Activated CD4-positive, alpha-beta T cell treated with anti-CD3 and anti-CD28 coated beads, Interleukin-2, amount 10 ng/mL, durations not matched to agents 24 days and 14 days (primary cell): Measurements from ENCODE around the gene DUS2. TPM values are rescaled to one million over a fixed set of nuclear protein-coding genes. Genes with fewer than 3 reads are reported as not detected.
"Not testable (repeated sequence)": the region's sequence is repeated elsewhere in the genome, so short reads cannot be mapped to it uniquely, and the experiment has no call there.

Experiments
- DNase-seq: peaks from one replicate; pipeline ENCODE4 v3.0.0; 2022
- H3K27ac Mint-ChIP-seq: one replicate; pipeline ENCODE4 v1.8.0; 2022; ENCODE audit warnings: mild to moderate bottlenecking, mixed read lengths
- H3K27me3 Mint-ChIP-seq: one replicate; pipeline ENCODE4 v1.8.0; 2022; ENCODE audit warnings: mixed read lengths
- H3K36me3 Mint-ChIP-seq: one replicate; pipeline ENCODE4 v1.8.0; 2022; ENCODE audit warnings: low read depth, mild to moderate bottlenecking, mixed read lengths
- H3K4me1 Mint-ChIP-seq: one replicate; pipeline ENCODE4 v1.8.0; 2021; ENCODE audit warnings: mixed read lengths
- H3K4me3 Mint-ChIP-seq: one replicate; pipeline ENCODE4 v1.8.0; 2022; ENCODE audit warnings: mild to moderate bottlenecking, moderate library complexity, mixed read lengths
- H3K9me3 Mint-ChIP-seq: one replicate; pipeline ENCODE4 v1.8.0; 2021; ENCODE audit warnings: mixed read lengths
- intact Hi-C: fragments of 100-400 bp; cut with micrococcal nuclease; formaldehyde crosslinking; loops from one replicate; pipeline ENCODE4 v1.15.1; 2023
- total RNA-seq: library from RNA; stranded (reverse); gene quantifications from 2 replicates; pipeline ENCODE4 v1.2.3, GENCODE V29; 2022

Gene DUS2
- total RNA-seq, 1 donor from 2014 or later: 42.6 TPM

DNA sequence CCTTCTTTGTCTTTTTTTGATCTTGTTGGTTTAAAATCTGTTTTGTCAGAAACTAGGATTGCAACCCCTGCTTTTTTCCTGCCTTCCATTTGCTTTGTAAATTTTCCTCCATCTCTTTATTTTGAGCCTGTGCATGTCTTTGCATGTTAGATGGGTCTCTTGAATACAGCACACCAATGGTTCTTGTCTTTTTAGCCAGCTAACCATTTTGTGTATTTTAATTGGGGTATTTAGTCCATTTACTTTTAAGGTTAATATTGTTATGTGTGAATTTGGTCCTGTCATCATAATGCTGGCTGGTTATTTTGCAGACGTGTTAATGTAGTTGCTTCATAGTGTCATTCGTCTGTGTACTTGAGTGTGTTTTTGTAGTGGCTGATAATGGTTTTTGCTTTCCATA is 88.3 kb downstream of the DUS2 start:
- intact Hi-C loops: no loop called here
- no peak overlapping the region for H3K4me3 Mint-ChIP-seq

GRCh38 chr16:68113059-68113761 is 90.1 kb downstream of the DUS2 start:
- H3K36me3 Mint-ChIP-seq: peaks cover 41% of the 10 kb centered on the region
- intact Hi-C loops: no loop called here
- peaks cover 32% of the 10 kb centered on the region for H3K9me3 Mint-ChIP-seq
- no peaks in the 10 kb centered on the region for H3K27me3 Mint-ChIP-seq
- H3K27ac Mint-ChIP-seq: no peak overlapping the region
- H3K4me1 Mint-ChIP-seq: peaks cover 53% of the 10 kb centered on the region
- H3K4me3 Mint-ChIP-seq: no peak overlapping the region
- no peak for DNase-seq

More for the DNA sequence above, 88.3 kb downstream of the DUS2 start:
- Mint-ChIP-seq H3K36me3 (peaks cover 46% of the 10 kb centered on the region), H3K9me3 (peaks cover 35% of the 10 kb centered on the region), H3K4me1 (peaks cover 51% of the 10 kb centered on the region), H3K27ac (peak overlapping the region; percentile 61), H3K27me3 (no peaks in the 10 kb centered on the region)
- DNase-seq: no peak

- peaks cover 26% of the 10 kb centered on the region for H3K9me3 Mint-ChIP-seq
- peaks cover 51% of the 10 kb centered on the region for H3K4me1 Mint-ChIP-seq
- no peaks in the 10 kb centered on the region for H3K27me3 Mint-ChIP-seq
- intact Hi-C loops: no loop called here
- peaks cover 36% of the 10 kb centered on the region for H3K36me3 Mint-ChIP-seq
- no peak for DNase-seq
- no peak overlapping the region for H3K4me3 Mint-ChIP-seq
- H3K27ac Mint-ChIP-seq: no peak overlapping the region
These were observed 90.7 kb downstream of the DUS2 start for GRCh38 chr16:68113765-68114240.

- H3K9me3 Mint-ChIP-seq: peaks cover 15% of the 10 kb centered on the region
- H3K4me3 Mint-ChIP-seq, DNase-seq, H3K27me3 Mint-ChIP-seq, H3K27ac Mint-ChIP-seq, intact Hi-C loops: not testable (repeated sequence)
- H3K36me3 Mint-ChIP-seq: peaks cover 31% of the 10 kb centered on the region
- H3K4me1 Mint-ChIP-seq: peaks cover 56% of the 10 kb centered on the region
These were observed 91.9 kb downstream of the DUS2 start for GRCh38 chr16:68114939-68115338.

GRCh38 chr16:68115851-68116250 is 92.8 kb downstream of the DUS2 start:
- intact Hi-C loops: loop anchor here (1.0 kb wide), 1 partner anchor 22 kb away; no protein-coding TSS in a partner anchor
- no peak overlapping the region for H3K27ac Mint-ChIP-seq
- H3K4me3 Mint-ChIP-seq: no peak overlapping the region
- peaks cover 52% of the 10 kb centered on the region for H3K4me1 Mint-ChIP-seq
- no peaks in the 10 kb centered on the region for H3K27me3 Mint-ChIP-seq
- no peak for DNase-seq
- H3K36me3 Mint-ChIP-seq: peaks cover 26% of the 10 kb centered on the region
- H3K9me3 Mint-ChIP-seq: peaks cover 10% of the 10 kb centered on the region

DNA sequence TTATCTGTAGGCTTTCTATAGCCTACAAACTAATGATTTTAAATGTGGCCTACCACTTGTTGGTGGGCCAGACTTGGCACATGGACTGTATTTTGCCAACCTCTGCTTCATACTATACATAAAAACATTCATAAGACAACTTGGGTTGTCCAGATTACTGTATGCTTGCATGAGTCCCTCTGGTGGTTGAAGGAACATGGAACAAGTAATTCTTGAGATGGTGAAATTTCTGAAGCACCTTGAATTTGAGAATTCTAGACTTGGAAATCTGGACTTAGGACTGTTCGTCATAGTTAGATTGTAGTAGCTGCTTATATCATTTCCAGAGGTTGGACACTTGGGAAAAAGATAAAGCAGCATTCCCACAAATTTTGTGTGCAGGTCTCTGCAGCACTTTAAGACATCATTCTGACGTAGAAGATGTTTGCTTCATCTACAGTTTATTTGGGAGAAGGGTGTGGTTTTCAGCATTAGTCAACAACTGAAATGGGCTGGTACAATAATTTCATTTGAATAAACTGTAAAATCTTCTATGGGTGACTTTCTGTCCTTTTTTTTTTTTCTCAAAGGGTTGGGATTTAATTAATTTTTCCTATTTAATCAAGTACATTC is 93.3 kb downstream of the DUS2 start:
- peaks cover 7% of the 10 kb centered on the region for H3K9me3 Mint-ChIP-seq
- H3K36me3 Mint-ChIP-seq: peaks cover 21% of the 10 kb centered on the region
- intact Hi-C loops: loop anchor here (1.0 kb wide), 1 partner anchor 22 kb away; no protein-coding TSS in a partner anchor
- H3K27me3 Mint-ChIP-seq: no peaks in the 10 kb centered on the region
- H3K4me1 Mint-ChIP-seq: peaks cover 49% of the 10 kb centered on the region
- H3K27ac Mint-ChIP-seq: no peak overlapping the region
- H3K4me3 Mint-ChIP-seq: no peak overlapping the region
- DNase-seq: peak; percentile 64

- H3K27me3 Mint-ChIP-seq: no peaks in the 10 kb centered on the region
- intact Hi-C loops: no loop called here
- H3K27ac Mint-ChIP-seq: peak overlapping the region; percentile 68
- peaks cover 23% of the 10 kb centered on the region for H3K36me3 Mint-ChIP-seq
- no peak for DNase-seq
- H3K9me3 Mint-ChIP-seq: peaks cover under 1% of the 10 kb centered on the region
- H3K4me1 Mint-ChIP-seq: peaks cover 52% of the 10 kb centered on the region
- no peak overlapping the region for H3K4me3 Mint-ChIP-seq
These were observed 94.8 kb downstream of the DUS2 start for GRCh38 chr16:68117884-68118283.

DNA sequence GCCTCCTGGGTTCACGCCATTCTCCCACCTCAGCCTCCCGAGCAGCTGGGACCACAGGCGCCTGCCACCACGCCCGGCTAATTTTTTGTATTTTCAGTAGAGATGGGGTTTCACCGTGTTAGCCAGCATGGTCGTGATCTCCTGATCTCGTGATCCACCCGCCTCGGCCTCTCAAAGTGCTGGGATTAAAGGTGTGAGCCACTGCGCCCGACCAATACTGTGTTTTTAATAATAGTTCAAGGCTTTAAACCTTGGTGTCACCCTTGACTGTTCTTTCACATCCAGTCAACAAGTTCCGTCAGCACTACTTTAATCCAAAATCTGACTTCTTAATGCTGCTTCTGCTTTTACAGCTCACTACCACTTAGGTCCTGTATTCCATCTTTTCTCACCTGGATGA is 95.9 kb downstream of the DUS2 start:
- peaks cover 22% of the 10 kb centered on the region for H3K36me3 Mint-ChIP-seq
- H3K27ac Mint-ChIP-seq, intact Hi-C loops, DNase-seq, H3K27me3 Mint-ChIP-seq, H3K9me3 Mint-ChIP-seq, H3K4me3 Mint-ChIP-seq: not testable (repeated sequence)
- H3K4me1 Mint-ChIP-seq: peaks cover 46% of the 10 kb centered on the region

- H3K9me3 Mint-ChIP-seq, H3K4me3 Mint-ChIP-seq, intact Hi-C loops, H3K27me3 Mint-ChIP-seq, DNase-seq, H3K27ac Mint-ChIP-seq: not testable (repeated sequence)
- Mint-ChIP-seq H3K36me3 (peaks cover 21% of the 10 kb centered on the region), H3K4me1 (peaks cover 40% of the 10 kb centered on the region)
These were observed 97.4 kb downstream of the DUS2 start for GRCh38 chr16:68120496-68120895.

GRCh38 chr16:68126395-68126794 is 103.3 kb downstream of the DUS2 start:
- Mint-ChIP-seq H3K27ac (peak overlapping the region; percentile 4), H3K36me3 (peaks cover 35% of the 10 kb centered on the region), H3K4me1 (peaks cover 37% of the 10 kb centered on the region), H3K4me3 (no peak overlapping the region), H3K27me3 (no peaks in the 10 kb centered on the region), H3K9me3 (no peaks in the 10 kb centered on the region)
- intact Hi-C loops: no loop called here
- DNase-seq: no peak

- no peak overlapping the region for H3K4me3 Mint-ChIP-seq
- DNase-seq: no peak
- H3K27ac Mint-ChIP-seq: no peak overlapping the region
- no peaks in the 10 kb centered on the region for H3K27me3 Mint-ChIP-seq
- H3K4me1 Mint-ChIP-seq: peaks cover 37% of the 10 kb centered on the region
- intact Hi-C loops: no loop called here
- H3K36me3 Mint-ChIP-seq: peaks cover 31% of the 10 kb centered on the region
- H3K9me3 Mint-ChIP-seq: no peaks in the 10 kb centered on the region
These were observed 105.7 kb downstream of the DUS2 start for GRCh38 chr16:68128577-68129305.
